ENCODE measurements around the gene KCNJ15.

Gene KCNJ15

DNA sequence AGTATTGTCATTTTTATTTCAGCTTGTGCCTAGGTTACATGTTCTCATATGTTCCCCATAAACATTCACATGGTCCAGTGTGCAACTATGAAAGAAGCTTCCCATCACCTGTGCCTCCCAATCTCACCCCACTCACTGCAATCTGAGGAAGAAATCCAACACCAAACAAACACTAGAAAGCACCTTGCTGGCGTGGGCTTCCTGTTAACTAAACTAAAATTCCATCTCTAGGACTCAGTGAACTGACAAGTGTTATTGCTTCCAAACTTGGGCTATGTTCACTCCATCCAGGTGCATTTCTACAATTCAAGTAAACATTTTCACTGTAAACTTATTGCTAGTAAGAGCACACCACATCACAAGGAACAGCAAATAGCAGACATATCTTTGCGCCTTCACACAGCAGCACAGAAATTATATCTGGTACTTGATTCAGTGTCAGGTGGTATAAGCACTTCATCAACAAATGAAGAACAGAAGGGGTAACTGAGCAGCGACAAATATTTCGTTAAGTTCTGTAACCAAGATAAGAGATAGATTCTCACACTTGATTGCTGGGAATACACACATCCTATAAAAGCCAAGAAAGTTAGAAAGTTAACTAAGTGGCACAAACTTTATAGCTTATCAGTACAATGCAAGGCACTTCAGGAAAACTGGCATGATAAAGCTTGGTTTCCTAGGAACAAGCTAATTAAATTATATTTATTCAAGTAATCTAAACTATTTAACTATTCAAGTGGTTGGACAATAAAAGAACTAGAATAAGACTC lies 8.9 kb upstream of the KCNJ15 start:
- Histone ChIP-seq H3K79me1 (ENCODE audit: low read depth, low read length) (no peaks in the 10 kb centered on the region), H2AK5ac (ENCODE audit: low read depth, low read length) (no peak overlapping the region), H3K18ac (ENCODE audit: low read length) (no peak overlapping the region), H3K9me3 (replicated peaks in 1 of 2; ENCODE audit: control insufficient read depth in 2 of 2, insufficient read depth in 1 of 2, low read depth in 1 of 2, low read length in 2 of 2) (no peaks in the 10 kb centered on the region), H3K9ac (ENCODE audit: low read depth, low read length, poor library complexity) (no peak overlapping the region), H2AFZ (ENCODE audit: low read length) (no peak overlapping the region), H4K91ac (ENCODE audit: low read depth, low read length, poor library complexity) (no peak overlapping the region), H3K36me3 (replicated peaks in 1 of 2; ENCODE audit: control insufficient read depth in 2 of 2, insufficient read depth in 2 of 2, low read length in 2 of 2) (no peaks in the 10 kb centered on the region), H3K23ac (ENCODE audit: low read depth, low read length, poor library complexity) (no peak overlapping the region), H2BK15ac (ENCODE audit: low read length) (no peak overlapping the region), H3K4ac (ENCODE audit: low read length) (no peak overlapping the region), H3K4me2 (ENCODE audit: insufficient read depth, low read length, poor library complexity, severe bottlenecking) (no peak overlapping the region), H3K27me3 (ENCODE audit: control insufficient read depth in 3 of 3, insufficient read depth in 3 of 3, low read depth in 1 of 3, low read length in 3 of 3) (no peaks in the 10 kb centered on the region), H2BK12ac (ENCODE audit: low read length) (no peak overlapping the region), H4K8ac (ENCODE audit: low read depth, low read length) (no peak overlapping the region), H2BK5ac (ENCODE audit: low read length) (no peak overlapping the region), H3K4me3 (ENCODE audit: low read length in 2 of 2) (no peak overlapping the region), H3K4me1 (ENCODE audit: control insufficient read depth in 2 of 2, insufficient read depth in 1 of 2, low read depth in 1 of 2, low read length in 2 of 2) (no peaks in the 10 kb centered on the region), H3K14ac (ENCODE audit: low read length) (no peak overlapping the region), H2BK120ac (ENCODE audit: low read depth, low read length) (no peak overlapping the region), H3K27ac (replicated peaks; ENCODE audit: low read length) (no peak overlapping the region)
- no peak for DNase-seq (ENCODE audit: low spot score)
- WGBS, 2 donors (ENCODE audit: extremely low coverage in 2 of 2, insufficient read length in 2 of 2, insufficient replicate concordance in 1 of 2): no CpG with 5 or more reads among the region's 4 CpGs

DNA sequence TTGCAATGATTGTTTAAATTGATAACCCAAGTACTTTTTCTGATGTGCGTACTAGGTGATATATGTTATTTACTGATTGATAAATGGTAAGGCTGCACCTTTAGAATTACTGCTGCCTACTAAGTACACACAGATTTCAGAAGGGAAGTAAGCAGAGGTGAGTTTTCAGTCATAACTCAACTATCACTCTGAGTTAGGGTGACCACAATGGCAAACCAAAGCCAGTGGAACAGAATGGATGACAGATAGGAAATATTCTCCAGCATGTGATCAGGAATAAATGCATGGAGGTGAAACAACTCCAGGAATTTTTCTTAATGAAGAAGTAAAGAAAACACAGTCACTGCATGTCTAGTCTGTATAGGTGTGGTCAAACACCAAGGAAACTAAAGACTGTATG lies 7.5 kb upstream of the KCNJ15 start:
- no peak overlapping the region for H3K4ac ChIP-seq (ENCODE audit: low read length)

GRCh38 chr21:38249696-38250278 lies 7.0 kb upstream of the KCNJ15 start:
- Histone ChIP-seq H3K4ac (ENCODE audit: low read length) (no peak overlapping the region), H3K79me1 (ENCODE audit: low read depth, low read length) (no peaks in the 10 kb centered on the region), H3K4me1 (ENCODE audit: control insufficient read depth in 2 of 2, insufficient read depth in 1 of 2, low read depth in 1 of 2, low read length in 2 of 2) (no peaks in the 10 kb centered on the region), H2BK12ac (ENCODE audit: low read length) (no peak overlapping the region), H3K4me2 (ENCODE audit: insufficient read depth, low read length, poor library complexity, severe bottlenecking) (no peak overlapping the region), H4K8ac (ENCODE audit: low read depth, low read length) (no peak overlapping the region), H2AK5ac (ENCODE audit: low read depth, low read length) (no peak overlapping the region), H3K36me3 (replicated peaks in 1 of 2; ENCODE audit: control insufficient read depth in 2 of 2, insufficient read depth in 2 of 2, low read length in 2 of 2) (no peaks in the 10 kb centered on the region), H2AFZ (ENCODE audit: low read length) (no peak overlapping the region), H3K4me3 (ENCODE audit: low read length in 2 of 2) (no peak overlapping the region), H3K14ac (ENCODE audit: low read length) (no peak overlapping the region), H3K18ac (ENCODE audit: low read length) (no peak overlapping the region), H4K91ac (ENCODE audit: low read depth, low read length, poor library complexity) (no peak overlapping the region), H3K27me3 (ENCODE audit: control insufficient read depth in 3 of 3, insufficient read depth in 3 of 3, low read depth in 1 of 3, low read length in 3 of 3) (no peaks in the 10 kb centered on the region), H3K23ac (ENCODE audit: low read depth, low read length, poor library complexity) (no peak overlapping the region), H2BK5ac (ENCODE audit: low read length) (no peak overlapping the region), H3K9ac (ENCODE audit: low read depth, low read length, poor library complexity) (no peak overlapping the region), H3K27ac (replicated peaks; ENCODE audit: low read length) (no peak overlapping the region), H3K9me3 (replicated peaks in 1 of 2; ENCODE audit: control insufficient read depth in 2 of 2, insufficient read depth in 1 of 2, low read depth in 1 of 2, low read length in 2 of 2) (no peaks in the 10 kb centered on the region), H2BK120ac (ENCODE audit: low read depth, low read length) (no peak overlapping the region), H2BK15ac (ENCODE audit: low read length) (no peak overlapping the region)
- DNase-seq (ENCODE audit: low spot score): no peak
- WGBS, 2 donors (ENCODE audit: extremely low coverage in 2 of 2, insufficient read length in 2 of 2, insufficient replicate concordance in 1 of 2): no CpG with 5 or more reads among the region's 3 CpGs

More for the DNA sequence above, 7.5 kb upstream of the KCNJ15 start:
- H2BK15ac ChIP-seq (ENCODE audit: low read length): no peak overlapping the region
- H3K4me3 ChIP-seq (ENCODE audit: low read length in 2 of 2): no peak overlapping the region
- no CpG with 5 or more reads among the region's 1 CpG for WGBS, 2 donors (ENCODE audit: extremely low coverage in 2 of 2, insufficient read length in 2 of 2, insufficient replicate concordance in 1 of 2)
- H3K14ac ChIP-seq (ENCODE audit: low read length): no peak overlapping the region
- no peak overlapping the region for H3K4me2 ChIP-seq (ENCODE audit: insufficient read depth, low read length, poor library complexity, severe bottlenecking)
- no peaks in the 10 kb centered on the region for H3K79me1 ChIP-seq (ENCODE audit: low read depth, low read length)
- no peak overlapping the region for H4K8ac ChIP-seq (ENCODE audit: low read depth, low read length)
- H2BK12ac ChIP-seq (ENCODE audit: low read length): no peak overlapping the region
- H3K27me3 ChIP-seq (ENCODE audit: control insufficient read depth in 3 of 3, insufficient read depth in 3 of 3, low read depth in 1 of 3, low read length in 3 of 3): no peaks in the 10 kb centered on the region
- no peak overlapping the region for H2BK120ac ChIP-seq (ENCODE audit: low read depth, low read length)
- H3K9ac ChIP-seq (ENCODE audit: low read depth, low read length, poor library complexity): no peak overlapping the region
- no peak overlapping the region for H3K18ac ChIP-seq (ENCODE audit: low read length)
- H2BK5ac ChIP-seq (ENCODE audit: low read length): no peak overlapping the region
- H2AFZ ChIP-seq (ENCODE audit: low read length): no peak overlapping the region
- no peak overlapping the region for H4K91ac ChIP-seq (ENCODE audit: low read depth, low read length, poor library complexity)
- no peak overlapping the region for H3K23ac ChIP-seq (ENCODE audit: low read depth, low read length, poor library complexity)
- no peaks in the 10 kb centered on the region for H3K9me3 ChIP-seq (replicated peaks in 1 of 2; ENCODE audit: control insufficient read depth in 2 of 2, insufficient read depth in 1 of 2, low read depth in 1 of 2, low read length in 2 of 2)
- H3K36me3 ChIP-seq (replicated peaks in 1 of 2; ENCODE audit: control insufficient read depth in 2 of 2, insufficient read depth in 2 of 2, low read length in 2 of 2): no peaks in the 10 kb centered on the region
- no peak overlapping the region for H2AK5ac ChIP-seq (ENCODE audit: low read depth, low read length)
- no peak for DNase-seq (ENCODE audit: low spot score)
- no peak overlapping the region for H3K27ac ChIP-seq (replicated peaks; ENCODE audit: low read length)
- no peaks in the 10 kb centered on the region for H3K4me1 ChIP-seq (ENCODE audit: control insufficient read depth in 2 of 2, insufficient read depth in 1 of 2, low read depth in 1 of 2, low read length in 2 of 2)

- H3K27me3 ChIP-seq (ENCODE audit: control insufficient read depth in 3 of 3, insufficient read depth in 3 of 3, low read depth in 1 of 3, low read length in 3 of 3): no peaks in the 10 kb centered on the region
- DNase-seq (ENCODE audit: low spot score): no peak
- no CpG with 5 or more reads among the region's 7 CpGs for WGBS, 2 donors (ENCODE audit: extremely low coverage in 2 of 2, insufficient read length in 2 of 2, insufficient replicate concordance in 1 of 2)
- H3K36me3 ChIP-seq (replicated peaks in 1 of 2; ENCODE audit: control insufficient read depth in 2 of 2, insufficient read depth in 2 of 2, low read length in 2 of 2): no peaks in the 10 kb centered on the region
- no peak overlapping the region for H4K91ac ChIP-seq (ENCODE audit: low read depth, low read length, poor library complexity)
- no peak overlapping the region for H3K18ac ChIP-seq (ENCODE audit: low read length)
- H3K23ac ChIP-seq (ENCODE audit: low read depth, low read length, poor library complexity): no peak overlapping the region
- no peak overlapping the region for H3K14ac ChIP-seq (ENCODE audit: low read length)
- no peaks in the 10 kb centered on the region for H3K79me1 ChIP-seq (ENCODE audit: low read depth, low read length)
- no peaks in the 10 kb centered on the region for H3K9me3 ChIP-seq (replicated peaks in 1 of 2; ENCODE audit: control insufficient read depth in 2 of 2, insufficient read depth in 1 of 2, low read depth in 1 of 2, low read length in 2 of 2)
- no peak overlapping the region for H2BK15ac ChIP-seq (ENCODE audit: low read length)
- H2AFZ ChIP-seq (ENCODE audit: low read length): no peak overlapping the region
- H2BK120ac ChIP-seq (ENCODE audit: low read depth, low read length): no peak overlapping the region
- no peak overlapping the region for H2BK5ac ChIP-seq (ENCODE audit: low read length)
- no peak overlapping the region for H4K8ac ChIP-seq (ENCODE audit: low read depth, low read length)
- no peak overlapping the region for H2BK12ac ChIP-seq (ENCODE audit: low read length)
- no peak overlapping the region for H3K9ac ChIP-seq (ENCODE audit: low read depth, low read length, poor library complexity)
- H3K27ac ChIP-seq (replicated peaks; ENCODE audit: low read length): no peak overlapping the region
- no peaks in the 10 kb centered on the region for H3K4me1 ChIP-seq (ENCODE audit: control insufficient read depth in 2 of 2, insufficient read depth in 1 of 2, low read depth in 1 of 2, low read length in 2 of 2)
- no peak overlapping the region for H3K4me2 ChIP-seq (ENCODE audit: insufficient read depth, low read length, poor library complexity, severe bottlenecking)
- H3K4me3 ChIP-seq (ENCODE audit: low read length in 2 of 2): no peak overlapping the region
- no peak overlapping the region for H3K4ac ChIP-seq (ENCODE audit: low read length)
- no peak overlapping the region for H2AK5ac ChIP-seq (ENCODE audit: low read depth, low read length)
These were observed 5.8 kb upstream of the KCNJ15 start for GRCh38 chr21:38250991-38251418.
